Parathyroid adenoma (tissue), 2 donors: ENCODE measurements around the gene GAMT.

Experiments
- H2AFZ ChIP-seq: fragments of 300-600 bp; sonication (generic); one replicate; pipeline ENCODE4 v1.7.0; 2017; ENCODE audit warnings: antibody characterized with exemption, mild to moderate bottlenecking
- H3K27ac ChIP-seq: fragments of 300-600 bp; sonication (generic); one replicate; pipeline ENCODE4 v1.7.0; 2017
- H3K27me3 ChIP-seq: fragments of 300-600 bp; sonication (generic); one replicate; pipeline ENCODE4 v1.7.0; 2017; ENCODE audit warnings: low read length; ENCODE audit not compliant: control insufficient read depth, insufficient read depth
- H3K36me3 ChIP-seq: fragments of 300-600 bp; sonication (generic); one replicate; pipeline ENCODE4 v1.7.0; 2017; ENCODE audit warnings: low read length; ENCODE audit not compliant: control insufficient read depth, insufficient read depth
- H3K4me1 ChIP-seq: fragments of 300-600 bp; sonication (generic); one replicate; pipeline ENCODE4 v1.7.0; 2017; ENCODE audit warnings: control low read depth
- H3K4me2 ChIP-seq: fragments of 300-600 bp; sonication (generic); one replicate; pipeline ENCODE4 v1.7.0; 2017; ENCODE audit warnings: low read length
- H3K4me3 ChIP-seq: fragments of 300-600 bp; sonication (generic); one replicate; pipeline ENCODE4 v1.7.0; 2017; ENCODE audit warnings: low read depth, low read length
- H3K79me2 ChIP-seq: fragments of 300-600 bp; sonication (generic); one replicate; pipeline ENCODE4 v1.7.0; 2017; ENCODE audit warnings: control low read depth
- H3K9ac ChIP-seq: fragments of 300-600 bp; sonication (generic); one replicate; pipeline ENCODE4 v1.7.0; 2017; ENCODE audit warnings: mild to moderate bottlenecking
- H3K9me3 ChIP-seq: fragments of 300-600 bp; sonication (generic); one replicate; pipeline ENCODE4 v1.7.0; 2017; ENCODE audit warnings: low read length; ENCODE audit not compliant: control insufficient read depth
- TF ChIP-seq, protein P1 (sequence below): fragments of 300-600 bp; sonication (generic); IDR thresholded peaks from one replicate; pipeline ENCODE4 v1.7.0; 2017; ENCODE audit warnings: antibody characterized with exemption, mild to moderate bottlenecking
- donor health status: primary hyperparathyroidism.

GAMT gene

GRCh38 chr19:1425102-1425837 lies 23.9 kb upstream of the GAMT start:
- H3K4me1 ChIP-seq, result no peaks in the 10 kb centered on the region
- H3K9ac ChIP-seq, result no peak overlapping the region
- H3K36me3 ChIP-seq, result no peaks in the 10 kb centered on the region
- TF ChIP-seq, protein P1, sequence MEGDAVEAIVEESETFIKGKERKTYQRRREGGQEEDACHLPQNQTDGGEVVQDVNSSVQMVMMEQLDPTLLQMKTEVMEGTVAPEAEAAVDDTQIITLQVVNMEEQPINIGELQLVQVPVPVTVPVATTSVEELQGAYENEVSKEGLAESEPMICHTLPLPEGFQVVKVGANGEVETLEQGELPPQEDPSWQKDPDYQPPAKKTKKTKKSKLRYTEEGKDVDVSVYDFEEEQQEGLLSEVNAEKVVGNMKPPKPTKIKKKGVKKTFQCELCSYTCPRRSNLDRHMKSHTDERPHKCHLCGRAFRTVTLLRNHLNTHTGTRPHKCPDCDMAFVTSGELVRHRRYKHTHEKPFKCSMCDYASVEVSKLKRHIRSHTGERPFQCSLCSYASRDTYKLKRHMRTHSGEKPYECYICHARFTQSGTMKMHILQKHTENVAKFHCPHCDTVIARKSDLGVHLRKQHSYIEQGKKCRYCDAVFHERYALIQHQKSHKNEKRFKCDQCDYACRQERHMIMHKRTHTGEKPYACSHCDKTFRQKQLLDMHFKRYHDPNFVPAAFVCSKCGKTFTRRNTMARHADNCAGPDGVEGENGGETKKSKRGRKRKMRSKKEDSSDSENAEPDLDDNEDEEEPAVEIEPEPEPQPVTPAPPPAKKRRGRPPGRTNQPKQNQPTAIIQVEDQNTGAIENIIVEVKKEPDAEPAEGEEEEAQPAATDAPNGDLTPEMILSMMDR, result no peak
- H3K9me3 ChIP-seq, result no peaks in the 10 kb centered on the region
- no peak overlapping the region for H3K27ac ChIP-seq
- no peak overlapping the region for H3K4me3 ChIP-seq
- H3K79me2 ChIP-seq, result peaks cover 35% of the 10 kb centered on the region
- no peak overlapping the region for H2AFZ ChIP-seq
- no peaks in the 10 kb centered on the region for H3K27me3 ChIP-seq
- H3K4me2 ChIP-seq, result no peak overlapping the region

- Histone ChIP-seq H3K4me3 (no peak overlapping the region), H3K4me1 (no peaks in the 10 kb centered on the region), H2AFZ (no peak overlapping the region), H3K9me3 (no peaks in the 10 kb centered on the region), H3K27me3 (no peaks in the 10 kb centered on the region), H3K36me3 (no peaks in the 10 kb centered on the region), H3K4me2 (no peak overlapping the region), H3K79me2 (peaks cover 37% of the 10 kb centered on the region), H3K27ac (no peak overlapping the region), H3K9ac (no peak overlapping the region)
- TF ChIP-seq, protein P1, result no peak
These were observed 23.0 kb upstream of the GAMT start for GRCh38 chr19:1424192-1424955.

- TF ChIP-seq, protein P1, result no peak
- Histone ChIP-seq H3K9ac (no peak overlapping the region), H3K4me3 (no peak overlapping the region), H3K79me2 (peaks cover 44% of the 10 kb centered on the region), H3K36me3 (no peaks in the 10 kb centered on the region), H3K27me3 (no peaks in the 10 kb centered on the region), H3K27ac (no peak overlapping the region), H3K9me3 (no peaks in the 10 kb centered on the region), H3K4me1 (no peaks in the 10 kb centered on the region), H2AFZ (no peak overlapping the region), H3K4me2 (no peak overlapping the region)
These were observed 22.3 kb upstream of the GAMT start for GRCh38 chr19:1423436-1424191.

DNA sequence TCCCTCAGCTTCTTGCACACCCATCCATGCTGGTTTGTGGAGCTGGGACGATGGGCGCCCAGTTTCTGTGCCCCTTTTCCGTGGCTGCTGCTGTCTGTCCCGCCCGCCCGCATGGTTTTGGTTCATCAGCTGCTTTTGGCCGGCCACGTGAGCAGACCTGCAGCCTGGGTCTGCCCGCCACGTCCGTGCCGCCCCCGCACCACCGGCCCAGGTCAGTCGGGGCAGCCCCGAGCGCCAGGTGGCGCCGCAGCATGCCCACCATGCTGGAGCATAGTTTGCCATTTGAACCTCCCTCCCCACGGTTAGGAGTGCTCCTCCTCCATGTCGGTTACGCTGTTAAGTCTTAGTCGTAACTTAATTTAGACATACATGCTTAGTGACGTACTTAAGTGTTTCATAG lies 21.6 kb upstream of the GAMT start:
- H3K36me3 ChIP-seq, result no peaks in the 10 kb centered on the region

More for the DNA sequence above, 21.6 kb upstream of the GAMT start:
- Histone ChIP-seq H3K27me3 (no peaks in the 10 kb centered on the region), H3K4me3 (no peak overlapping the region), H3K9ac (no peak overlapping the region), H2AFZ (no peak overlapping the region), H3K4me1 (no peaks in the 10 kb centered on the region), H3K27ac (no peak overlapping the region), H3K9me3 (no peaks in the 10 kb centered on the region), H3K79me2 (peaks cover 51% of the 10 kb centered on the region), H3K4me2 (no peak overlapping the region)
- TF ChIP-seq, protein P1, result no peak
